Lung (tissue), 12 donors: ENCODE measurements around the gene PRAMEF4. TPM values are rescaled to one million over a fixed set of nuclear protein-coding genes. Genes with fewer than 3 reads are reported as not detected.
"Not testable (repeated sequence)": the region's sequence is repeated elsewhere in the genome, so short reads cannot be mapped to it uniquely, and the experiment has no call there.

ENCODE experiments used
- ATAC-seq: fragments of 200-7000 bp; cut with Tn5 transposase; one replicate; pipeline ENCODE4 v1.9.1; 2020; ENCODE audit warnings: moderate number of reproducible peaks; ENCODE audit not compliant: insufficient read depth, low FRiP score
- DNase-seq, 3 donors: peaks; one replicate each; pipeline ENCODE4 v3.0.0-alpha.2; 2013 to 2017
- H3K27ac ChIP-seq, 2 donors: one replicate each; pipeline ENCODE4 v1.5.1; 2013; ENCODE audit warnings: mild to moderate bottlenecking in 2 of 2, moderate library complexity in 2 of 2, control low read depth in 1 of 2, inconsistent platforms in 1 of 2, low read depth in 1 of 2, low read length in 1 of 2
- H3K27me3 ChIP-seq, 3 donors: one replicate each; pipeline ENCODE4 v1.5.1; 2013; ENCODE audit warnings: low read length in 2 of 3; ENCODE audit not compliant: control insufficient read depth in 3 of 3, insufficient read depth in 3 of 3
- H3K36me3 ChIP-seq, 4 donors: one replicate each; pipeline ENCODE4 v1.5.1; 2013; ENCODE audit warnings: low read length in 4 of 4, mild to moderate bottlenecking in 1 of 4, moderate library complexity in 1 of 4; ENCODE audit not compliant: control insufficient read depth in 4 of 4, insufficient read depth in 4 of 4
- H3K4me1 ChIP-seq, 5 donors: one replicate each; pipeline ENCODE4 v1.5.1; 2013; ENCODE audit warnings: low read length in 5 of 5, mild to moderate bottlenecking in 2 of 5, moderate library complexity in 1 of 5; ENCODE audit not compliant: control insufficient read depth in 5 of 5, insufficient read depth in 5 of 5
- H3K4me3 ChIP-seq: one replicate; pipeline ENCODE4 v1.5.1; 2013; ENCODE audit warnings: mild to moderate bottlenecking, control low read depth, moderate library complexity
- H3K9ac ChIP-seq, 2 donors: one replicate each; pipeline ENCODE4 v1.5.1; 2013; ENCODE audit warnings: low read length in 2 of 2, control low read depth in 1 of 2; ENCODE audit not compliant: insufficient read depth in 1 of 2
- H3K9me3 ChIP-seq, 4 donors: one replicate each; pipeline ENCODE4 v1.5.1; 2013; ENCODE audit warnings: low read length in 3 of 4, mild to moderate bottlenecking in 1 of 4, moderate library complexity in 1 of 4; ENCODE audit not compliant: control insufficient read depth in 4 of 4, insufficient read depth in 3 of 4
- WGBS, 2 donors: extraction: QIAGEN DNeasy Blood & Tissue Kit; methylation state at CpG; one replicate each; pipeline ENCODE4 v1.1.7; 2013; 5-methylcytosine and 5-hydroxymethylcytosine counted together
- polyA plus RNA-seq, 2 donors: library from polyadenylated mRNA; stranded (reverse); fragments of 200-250 nt; gene quantifications; one replicate each; pipeline ENCODE4 v1.2.1, GENCODE V29; 2013
- total RNA-seq, 2 donors: library from RNA; depleted of rRNA in 1 of 2; stranded (reverse); fragments of >200 nt in 1 of 2; gene quantifications; one replicate each; pipeline ENCODE4 v1.2.1, GENCODE V29; 2014 to 2021
- TF ChIP-seq, protein P1 (sequence below): IDR thresholded peaks from 2 replicates; pipeline ENCODE4 v1.5.1; 2012; ENCODE audit warnings: mild to moderate bottlenecking; ENCODE audit errors: control extremely low read depth, extremely low read depth
- donor health status: control.
- donor health status: control.
- donor health status: Bipolar disorder and iron deficiency.
- donor health status: healthy.
- donor health status: DM: yes; HTN: yes; CAD: no.

The PRAMEF4 gene
- total and polyA plus RNA-seq, 4 donors, result not detected

DNA sequence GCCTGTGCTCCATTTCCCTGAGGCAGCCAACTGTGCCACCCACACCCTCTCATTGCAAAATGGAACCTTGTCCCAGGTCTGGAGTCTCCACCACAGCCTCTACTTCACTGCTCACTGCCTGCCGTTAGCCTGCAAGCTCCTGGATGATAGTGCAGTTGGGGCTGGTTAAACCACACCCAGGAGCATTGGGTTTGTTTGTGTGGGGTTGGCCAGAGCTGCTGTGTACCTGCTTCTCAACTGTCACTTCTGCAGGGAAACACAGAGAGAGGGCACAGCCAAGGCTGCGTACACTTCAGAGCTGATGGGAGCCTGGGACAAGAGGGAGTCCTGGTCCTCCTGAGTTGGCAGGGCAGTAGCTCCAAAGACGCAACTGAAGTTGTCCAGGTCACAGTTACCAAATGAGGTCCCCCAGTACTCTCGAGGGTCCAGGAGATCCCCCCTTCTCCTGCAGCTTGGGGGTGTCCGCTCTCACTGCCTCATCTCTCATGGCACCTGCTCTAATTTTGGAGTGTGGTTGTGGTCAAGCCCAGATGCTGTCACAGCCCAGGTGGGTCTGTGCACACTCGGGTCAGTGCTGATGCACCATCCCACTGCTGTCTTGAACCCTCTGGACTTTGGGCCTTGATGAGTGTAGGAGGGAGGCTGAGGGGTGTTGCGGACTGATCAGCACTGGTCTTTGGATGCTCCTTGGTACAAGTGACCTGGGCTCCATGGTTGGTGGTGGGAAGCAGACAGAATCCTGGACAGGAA is 22.7 kb downstream of the PRAMEF4 start:
- ATAC-seq, H3K9ac ChIP-seq: not testable (repeated sequence)
- 84 to 85% methylated on average over 3 to 5 of the region's 7 CpGs for WGBS, 2 donors

DNA sequence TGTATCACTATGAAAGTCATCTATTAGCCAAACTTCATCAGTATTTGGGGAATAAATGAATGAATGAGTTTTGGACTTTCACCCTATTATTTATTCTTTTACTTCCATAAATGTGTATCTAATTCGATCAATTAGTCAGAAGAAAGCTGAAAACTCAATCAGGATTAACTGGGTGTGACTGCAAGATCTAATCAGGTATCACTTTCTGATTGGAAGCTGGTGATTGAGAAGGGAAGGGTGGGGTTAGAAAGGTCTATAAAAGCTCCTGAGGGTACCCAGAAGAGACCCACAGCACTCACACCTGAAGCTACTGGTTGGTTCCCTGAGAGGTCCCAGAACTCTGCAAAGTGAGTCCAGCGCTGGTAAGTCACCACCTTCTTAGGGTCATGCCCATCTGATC is 29.2 kb downstream of the PRAMEF4 start, which contains the start of gene PRAMEF2:
Gene PRAMEF2 (plus strand): TSS at position 301 of the 400 bp plus-strand sequence. CDS start 1,924 bp downstream, outside the sequence.
- H3K36me3 ChIP-seq, DNase-seq, H3K4me1 ChIP-seq, H3K27me3 ChIP-seq, H3K4me3 ChIP-seq, ATAC-seq, H3K9ac ChIP-seq, H3K27ac ChIP-seq, H3K9me3 ChIP-seq: not testable (repeated sequence)
- 75 to 83% methylated on average over 2 of the region's 2 CpGs for WGBS, 2 donors

More for the DNA sequence above, 22.7 kb downstream of the PRAMEF4 start:
- not testable (repeated sequence) for H3K27ac ChIP-seq, H3K4me1 ChIP-seq, H3K36me3 ChIP-seq, H3K27me3 ChIP-seq, H3K4me3 ChIP-seq, DNase-seq, H3K9me3 ChIP-seq

DNA sequence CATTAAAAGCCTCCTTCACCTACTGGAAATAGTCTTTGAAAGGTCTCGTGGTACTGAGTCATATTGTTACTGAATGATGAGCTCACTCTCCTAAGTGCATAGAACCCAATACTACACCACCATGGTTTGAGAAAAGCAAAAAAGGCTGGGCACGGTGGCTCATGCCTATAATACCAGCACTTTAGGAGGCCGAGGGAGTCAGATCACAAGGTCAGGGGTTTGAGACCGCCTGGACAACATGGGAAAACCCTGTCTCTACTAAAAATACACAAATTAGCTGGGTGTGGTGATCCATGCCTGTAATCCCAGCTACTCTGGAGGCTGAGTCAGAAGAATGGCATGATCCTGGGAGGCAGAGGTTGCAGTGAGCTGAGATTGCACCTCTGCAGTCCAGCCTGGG is 34.2 kb downstream of the PRAMEF4 start:
- 65 to 74% methylated on average over 4 of the region's 4 CpGs for WGBS, 2 donors
- no peaks in the 10 kb centered on the region for H3K27me3 ChIP-seq
- ATAC-seq (no peak), DNase-seq (no peak)
- H3K9me3 ChIP-seq, result no peaks in the 10 kb centered on the region
- no peak overlapping the region for H3K27ac ChIP-seq
- H3K9ac ChIP-seq, result no peak overlapping the region
- no peak overlapping the region for H3K4me3 ChIP-seq
- no peaks in the 10 kb centered on the region for H3K36me3 ChIP-seq
- H3K4me1 ChIP-seq, result no peaks in the 10 kb centered on the region
- TF ChIP-seq, protein P1, sequence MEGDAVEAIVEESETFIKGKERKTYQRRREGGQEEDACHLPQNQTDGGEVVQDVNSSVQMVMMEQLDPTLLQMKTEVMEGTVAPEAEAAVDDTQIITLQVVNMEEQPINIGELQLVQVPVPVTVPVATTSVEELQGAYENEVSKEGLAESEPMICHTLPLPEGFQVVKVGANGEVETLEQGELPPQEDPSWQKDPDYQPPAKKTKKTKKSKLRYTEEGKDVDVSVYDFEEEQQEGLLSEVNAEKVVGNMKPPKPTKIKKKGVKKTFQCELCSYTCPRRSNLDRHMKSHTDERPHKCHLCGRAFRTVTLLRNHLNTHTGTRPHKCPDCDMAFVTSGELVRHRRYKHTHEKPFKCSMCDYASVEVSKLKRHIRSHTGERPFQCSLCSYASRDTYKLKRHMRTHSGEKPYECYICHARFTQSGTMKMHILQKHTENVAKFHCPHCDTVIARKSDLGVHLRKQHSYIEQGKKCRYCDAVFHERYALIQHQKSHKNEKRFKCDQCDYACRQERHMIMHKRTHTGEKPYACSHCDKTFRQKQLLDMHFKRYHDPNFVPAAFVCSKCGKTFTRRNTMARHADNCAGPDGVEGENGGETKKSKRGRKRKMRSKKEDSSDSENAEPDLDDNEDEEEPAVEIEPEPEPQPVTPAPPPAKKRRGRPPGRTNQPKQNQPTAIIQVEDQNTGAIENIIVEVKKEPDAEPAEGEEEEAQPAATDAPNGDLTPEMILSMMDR, result no peak

DNA sequence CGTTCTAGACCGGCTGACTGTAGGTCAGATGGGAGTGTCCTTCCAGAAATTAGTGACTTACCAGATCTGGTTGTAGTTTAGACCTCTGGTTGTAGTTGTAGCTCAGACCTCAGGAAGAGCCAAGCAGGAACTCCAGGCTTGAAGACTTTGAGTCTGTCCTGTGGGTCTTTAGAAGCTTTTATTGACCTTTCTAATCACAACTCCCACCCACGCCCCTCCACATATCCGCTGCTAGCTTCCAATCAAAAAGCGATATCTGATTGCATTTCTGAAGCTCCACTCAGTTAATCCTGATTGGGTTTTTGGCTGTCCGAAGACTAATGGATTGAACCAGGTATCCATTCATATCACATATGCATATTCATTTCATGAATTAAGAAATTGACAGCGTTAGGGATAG is 37.4 kb downstream of the PRAMEF4 start, which contains the start of gene HNRNPCL1:
Gene HNRNPCL1 (minus strand): TSS at position 101 of the 400 bp plus-strand sequence. CDS start 431 bp downstream, outside the sequence.
- WGBS, 2 donors, result 90% methylated on average over 7 of the region's 7 CpGs
- H3K4me3 ChIP-seq, DNase-seq, H3K9me3 ChIP-seq, H3K36me3 ChIP-seq, ATAC-seq, H3K27ac ChIP-seq, H3K4me1 ChIP-seq, H3K9ac ChIP-seq, H3K27me3 ChIP-seq: not testable (repeated sequence)

DNA sequence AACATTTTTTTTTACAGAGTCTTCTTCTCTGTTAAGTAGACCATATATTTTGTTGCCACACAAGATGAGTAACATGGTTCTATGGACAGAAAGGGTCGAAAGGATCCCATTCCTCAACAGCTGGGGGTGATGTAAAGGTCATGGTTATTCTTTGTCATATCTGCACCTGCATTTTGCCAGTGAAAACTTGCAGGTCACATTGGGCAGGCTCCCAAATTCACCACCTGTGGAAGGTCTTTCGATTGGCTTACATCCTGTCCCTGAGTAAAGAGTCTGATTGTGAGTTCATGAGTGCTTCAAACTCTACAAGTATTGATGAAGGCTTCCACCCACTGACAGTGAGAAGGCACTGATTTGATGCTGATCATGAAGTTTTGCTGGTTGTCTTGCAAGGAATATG is 52.8 kb downstream of the PRAMEF4 start:
- not testable (repeated sequence) for H3K4me1 ChIP-seq, H3K27ac ChIP-seq, H3K27me3 ChIP-seq, H3K9ac ChIP-seq, ATAC-seq, H3K4me3 ChIP-seq, DNase-seq, H3K36me3 ChIP-seq, H3K9me3 ChIP-seq
- WGBS, 2 donors, result 54 to 66% methylated on average over 2 of the region's 2 CpGs

DNA sequence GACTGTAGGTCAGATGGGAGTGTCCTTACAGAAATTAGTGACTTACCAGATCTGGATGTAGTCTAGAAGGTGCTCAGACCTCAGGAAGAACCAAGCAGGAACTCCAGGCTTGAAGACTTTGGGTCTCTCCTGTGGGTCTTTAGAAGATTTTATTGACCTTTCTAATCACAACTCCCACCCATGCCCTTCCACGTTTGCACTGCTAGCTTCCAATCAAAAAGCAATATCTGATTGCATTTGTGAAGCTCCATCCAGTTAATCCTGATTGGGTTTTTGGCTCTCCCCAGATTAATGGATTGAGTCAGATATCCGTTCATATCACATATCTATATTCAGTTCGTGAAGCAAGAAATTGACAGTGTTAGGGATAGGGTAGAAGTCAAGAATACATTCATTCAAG is 54.7 kb downstream of the PRAMEF4 start, which contains the start of gene PRAMEF11:
Gene PRAMEF11 (minus strand): TSS at position 101 of the 400 bp plus-strand sequence. CDS start 2,621 bp downstream, outside the sequence.
- not testable (repeated sequence) for H3K9me3 ChIP-seq, H3K27ac ChIP-seq, H3K4me3 ChIP-seq, H3K36me3 ChIP-seq, H3K4me1 ChIP-seq, H3K9ac ChIP-seq, DNase-seq, ATAC-seq, H3K27me3 ChIP-seq
- WGBS, 2 donors, result 66 to 73% methylated on average over 3 of the region's 3 CpGs
